Stimulated activated CD8-positive, alpha-beta memory T cell treated with anti-CD3 and anti-CD28 coated beads, Interleukin-7, amount 100 ng/mL, for 4 hours (primary cell): Measurements from ENCODE around the gene CCL15.
"Not testable (repeated sequence)": the region's sequence is repeated elsewhere in the genome, so short reads cannot be mapped to it uniquely, and the experiment has no call there.

Experiments used
- DNase-seq, 2 donors: peaks; one replicate each; pipeline ENCODE4 v3.0.0-alpha.2; 2020; ENCODE audit warnings: low read depth in 2 of 2

Gene CCL15, protein sequence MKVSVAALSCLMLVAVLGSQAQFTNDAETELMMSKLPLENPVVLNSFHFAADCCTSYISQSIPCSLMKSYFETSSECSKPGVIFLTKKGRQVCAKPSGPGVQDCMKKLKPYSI

DNA sequence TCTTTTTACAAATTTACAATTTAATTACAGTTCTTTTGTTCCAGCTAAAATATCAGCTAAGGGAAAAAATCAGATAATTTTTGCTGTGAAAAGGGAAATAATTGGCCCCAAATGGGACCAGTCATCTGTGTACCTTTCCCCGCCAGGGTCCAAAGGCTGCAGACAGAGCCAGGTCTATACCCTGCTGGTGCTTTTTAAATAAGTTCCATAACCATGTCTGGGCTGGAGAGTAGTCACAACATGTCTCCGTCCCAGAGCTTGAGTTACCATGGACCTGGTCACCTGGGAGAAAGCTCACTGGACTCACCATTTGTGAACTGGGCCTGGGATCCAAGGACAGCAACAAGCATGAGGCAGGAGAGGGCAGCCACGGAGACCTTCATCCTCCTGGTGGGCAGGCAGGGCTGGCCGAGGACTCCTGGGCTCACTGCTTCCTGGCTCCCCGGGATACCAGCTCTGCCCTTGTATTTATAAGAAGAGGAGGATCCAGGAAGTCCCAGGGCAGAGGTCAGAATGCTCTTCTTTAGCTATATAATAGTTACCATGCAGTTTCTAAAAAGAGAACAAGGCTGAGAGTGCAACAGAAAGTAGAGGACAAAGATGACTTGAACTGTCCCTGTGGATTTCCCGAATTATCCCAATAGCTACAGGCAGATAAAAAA lies at the start of gene CCL15:
TSS of gene CCL15 (minus strand) at position 444 of the 662 bp plus-strand sequence. CDS start at position 383, 61 bp downstream.
- DNase-seq = no peak

- no peak for DNase-seq
These were observed 48.3 kb upstream of the CCL15 start for GRCh38 chr17:36049643-36050042.

DNA sequence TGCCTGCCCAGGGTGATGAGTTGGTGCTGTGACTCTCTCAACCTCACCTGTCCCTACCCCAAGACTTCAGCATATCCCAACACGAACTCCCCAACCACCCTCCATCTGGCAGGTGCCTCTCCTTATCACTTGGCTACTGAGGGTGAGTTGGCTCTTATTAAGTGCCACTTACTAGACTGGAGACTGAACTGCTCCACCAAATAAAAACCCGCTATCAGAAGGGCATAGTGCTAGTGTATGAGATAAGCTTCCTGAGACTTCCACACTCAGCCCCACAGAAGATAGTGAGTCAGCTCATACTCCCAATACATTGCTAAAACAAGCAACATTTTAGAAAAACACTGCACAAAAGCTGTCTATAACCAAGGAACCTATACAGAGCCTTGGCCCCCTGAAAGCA lies 46.7 kb upstream of the CCL15 start:
- no peak for DNase-seq

- DNase-seq = no peak
These were observed 34.9 kb upstream of the CCL15 start for GRCh38 chr17:36036235-36036634.

- no peak for DNase-seq
These were observed 32.8 kb upstream of the CCL15 start for GRCh38 chr17:36034127-36034526.

GRCh38 chr17:36030956-36031355 lies 29.6 kb upstream of the CCL15 start:
- no peak for DNase-seq

DNA sequence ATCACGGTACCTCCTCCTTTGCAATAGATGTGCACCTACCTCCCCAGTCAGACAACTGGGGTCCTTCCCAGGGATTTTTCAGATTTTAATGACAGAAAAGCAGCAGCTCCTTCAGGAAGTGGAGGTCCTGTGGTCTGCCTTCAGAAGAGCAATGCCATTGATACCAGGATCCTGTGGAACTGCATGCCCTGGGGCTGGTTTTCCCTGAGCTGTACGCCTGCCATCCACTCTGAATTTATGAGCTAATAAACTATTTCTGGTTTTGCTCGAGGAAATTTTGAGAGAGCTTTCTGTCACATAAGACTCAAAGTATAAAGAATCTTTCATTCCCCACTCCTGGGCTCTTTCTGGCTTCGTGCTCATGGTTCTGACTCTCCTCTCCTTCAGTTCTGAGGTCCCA lies 26.4 kb upstream of the CCL15 start:
- no peak for DNase-seq

- DNase-seq = no peak
These were observed 22.9 kb upstream of the CCL15 start for GRCh38 chr17:36024106-36024869.

GRCh38 chr17:36019423-36019822 lies 18.1 kb upstream of the CCL15 start:
- DNase-seq = no peak

- DNase-seq = no peak
These were observed 16.4 kb upstream of the CCL15 start, which contains the start of gene CCL23 for GRCh38 chr17:36017799-36018198. CCL23 (minus strand) TSS chr17:36017972; CDS start chr17:36017897, 75 bp downstream.

DNA sequence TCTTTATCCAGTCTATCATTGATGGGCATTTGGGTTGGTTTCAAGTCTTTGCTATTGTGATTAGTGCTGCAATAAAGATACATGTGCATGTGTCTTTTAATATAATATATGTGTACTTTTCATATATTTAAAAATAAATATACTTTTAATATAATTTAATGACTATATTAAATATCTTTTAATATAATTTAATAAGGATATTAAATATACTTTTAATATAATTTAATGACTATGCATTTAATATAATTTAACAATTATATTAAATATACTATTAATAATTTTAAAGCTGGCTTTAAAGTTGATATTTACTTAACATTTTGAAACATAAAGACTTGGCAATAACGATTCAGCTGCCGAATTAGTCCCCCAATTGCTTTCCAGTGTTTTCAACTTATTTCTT lies 15.2 kb upstream of the CCL15 start:
- no peak for DNase-seq

DNA sequence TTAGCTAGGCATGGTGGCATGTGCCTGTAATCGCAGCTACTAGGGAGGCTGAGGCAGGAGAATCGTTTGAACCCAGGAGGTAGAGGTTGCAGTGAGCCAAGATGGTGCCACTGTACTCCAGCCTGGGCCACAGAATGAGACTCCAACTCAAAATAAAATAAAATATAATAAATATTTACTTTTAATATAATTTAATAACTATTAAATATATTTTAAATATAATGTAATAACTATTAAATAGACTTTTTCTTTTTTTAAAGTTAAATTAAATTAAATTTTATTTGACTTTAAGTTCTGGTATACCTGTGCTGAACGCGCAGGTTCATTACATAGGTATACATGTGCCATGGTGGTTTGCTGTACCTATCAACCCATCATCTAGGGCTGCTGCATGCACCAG lies 14.5 kb upstream of the CCL15 start:
- not testable (repeated sequence) for DNase-seq

GRCh38 chr17:36014946-36015345 lies 13.6 kb upstream of the CCL15 start:
- DNase-seq = no peak

GRCh38 chr17:36011201-36011600 lies 9.8 kb upstream of the CCL15 start:
- DNase-seq = no peak

DNA sequence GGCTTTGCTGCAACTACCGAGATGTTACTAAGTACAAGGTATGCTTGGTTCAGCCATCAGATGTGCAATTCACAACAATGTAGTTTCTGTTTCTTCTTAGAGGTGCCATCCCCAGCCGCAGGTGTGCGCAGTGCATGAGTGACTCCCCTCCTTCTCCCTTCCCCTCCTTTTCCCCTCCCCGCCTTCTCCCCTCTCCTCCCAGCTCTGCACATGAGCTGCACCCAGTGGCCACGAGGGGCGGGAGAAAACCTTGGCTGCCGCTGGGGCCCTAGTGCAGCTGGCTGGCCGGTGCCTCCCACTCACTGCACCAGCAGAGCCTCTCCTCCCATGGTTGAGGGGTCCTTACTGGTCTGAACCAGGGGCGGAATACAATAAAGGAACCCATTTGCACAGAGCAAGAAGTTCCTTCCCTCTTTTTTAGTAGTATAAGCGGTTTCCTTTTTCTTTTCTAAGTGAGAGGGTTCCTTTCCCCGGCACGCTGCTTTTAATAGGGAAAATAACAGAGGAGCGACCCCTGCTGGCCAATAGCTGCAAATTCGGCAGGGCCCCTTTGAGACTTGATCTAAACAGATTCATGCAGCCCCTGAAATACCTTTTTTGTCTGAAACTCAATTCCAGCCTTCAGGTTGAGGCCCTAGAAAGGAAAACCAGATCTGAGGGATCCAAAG lies 7.8 kb upstream of the CCL15 start:
- DNase-seq = no peak

DNA sequence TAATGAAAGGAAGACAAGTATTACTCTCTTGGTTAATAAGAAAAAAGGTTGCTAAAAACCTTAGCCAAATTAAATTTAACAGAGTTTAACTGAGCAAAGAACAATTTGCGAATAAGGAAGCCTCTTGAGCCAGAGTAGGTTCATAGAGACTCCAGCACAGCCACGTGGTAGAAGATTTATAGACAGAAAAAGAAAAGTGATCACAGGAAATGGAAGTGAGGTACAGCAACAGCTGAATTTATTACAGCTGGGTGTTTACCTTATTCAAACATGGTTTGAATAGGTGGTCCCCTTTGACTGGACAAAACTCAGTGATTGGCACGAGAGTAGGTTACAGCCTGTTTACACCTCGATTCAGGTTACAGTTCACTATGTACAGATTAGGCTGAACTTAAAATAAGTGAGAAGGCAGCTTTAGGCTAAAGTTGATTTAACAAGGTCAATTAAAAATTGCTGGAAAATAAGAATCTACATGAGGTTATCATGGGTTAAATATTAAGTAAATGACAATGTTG lies 3.3 kb upstream of the CCL15 start:
- DNase-seq = no peak

DNA sequence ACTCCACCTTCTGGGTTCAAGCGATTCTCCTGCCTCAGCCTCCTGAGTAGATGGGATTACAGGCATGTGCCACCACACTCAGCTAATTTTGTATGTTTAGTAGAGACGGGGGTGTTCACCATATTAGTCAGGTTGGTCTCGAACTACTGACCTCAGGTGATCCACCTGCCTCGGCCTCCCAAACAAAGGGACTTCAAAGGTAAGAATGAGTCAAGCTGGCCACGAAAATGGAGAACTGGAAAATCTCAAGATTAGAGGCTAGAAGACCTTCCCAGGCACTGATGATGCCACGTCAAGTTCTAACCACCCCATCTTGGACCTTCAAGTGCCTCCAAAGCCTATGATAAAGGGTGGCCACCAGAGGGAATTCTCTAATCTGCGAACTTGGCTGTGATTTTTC lies 1.3 kb upstream of the CCL15 start:
- no peak for DNase-seq

DNA sequence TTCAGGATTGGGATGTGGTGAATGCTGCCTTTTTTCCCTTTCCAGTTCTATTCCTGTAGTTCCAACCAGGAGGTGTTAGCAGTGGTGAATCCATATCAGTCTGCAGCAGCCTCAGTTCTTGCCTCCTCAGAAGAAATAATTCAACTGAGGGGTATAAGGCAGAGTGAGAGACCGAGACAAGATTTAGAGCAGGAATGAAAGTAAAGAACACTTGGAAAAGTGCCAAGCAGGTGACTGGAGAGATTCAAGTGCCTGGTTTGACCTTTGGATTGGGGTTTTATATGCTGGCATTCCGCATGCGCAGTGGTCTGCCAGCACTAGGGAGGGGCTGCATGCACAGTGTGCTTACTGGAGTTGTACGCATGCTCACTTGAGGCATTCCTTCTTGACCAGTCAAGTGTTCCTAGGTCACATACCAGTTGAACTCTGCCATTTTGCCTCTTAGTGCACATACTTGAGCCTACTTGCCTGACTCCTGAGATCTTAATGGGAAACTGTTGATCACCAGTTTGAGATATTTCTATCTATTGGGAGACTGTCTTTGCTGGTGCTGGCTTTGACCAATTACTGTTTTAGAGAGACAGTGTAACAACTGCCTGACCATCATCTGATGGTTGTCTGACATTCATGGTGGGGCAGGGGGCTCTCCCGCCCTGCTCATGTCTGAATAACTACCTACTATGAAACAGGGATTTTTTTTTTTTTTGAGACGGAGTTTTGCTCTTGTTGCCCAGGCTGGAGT lies 680 bp upstream of the CCL15 start:
- DNase-seq = no peak

- DNase-seq = no peak
These were observed 632 bp downstream of the CCL15 start for GRCh38 chr17:36000732-36001109.

- DNase-seq = no peak
These were observed 2.6 kb downstream of the CCL15 start for GRCh38 chr17:35998756-35999155.

- no peak for DNase-seq
These were observed 3.3 kb downstream of the CCL15 start for GRCh38 chr17:35998018-35998545.
